ENCODE data around the gene KDM4C. TPM values are rescaled to one million over a fixed set of nuclear protein-coding genes. Genes with fewer than 3 reads are reported as not detected.

Gene KDM4C
- total and polyA plus RNA-seq, 2 donors (not counting 1 experiment from before 2014, with no cell fraction given): 49.7 to 141 TPM

DNA sequence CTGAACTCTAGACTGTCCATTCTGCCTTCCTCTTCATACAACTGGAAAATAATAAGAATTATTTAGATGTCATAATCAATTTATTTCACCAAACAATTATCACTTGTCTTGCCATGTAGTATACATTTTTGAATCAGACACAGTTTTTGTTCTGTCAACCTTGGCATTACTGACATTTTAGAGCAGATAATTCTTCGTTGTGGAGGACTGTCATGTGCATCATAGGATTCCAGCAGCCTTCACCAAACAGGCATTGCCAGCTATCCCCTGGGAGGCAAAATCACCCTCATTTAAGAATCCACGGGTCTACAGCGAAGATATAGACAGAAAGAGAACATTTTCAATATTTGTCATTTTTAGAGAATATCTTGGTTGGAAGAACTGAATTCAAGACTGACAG, 293.9 kb downstream of the KDM4C start:
- no peak overlapping the region for H3K4me3 ChIP-seq (ENCODE audit: control extremely low read depth in 1 of 5, extremely low read depth in 1 of 5, insufficient read depth in 1 of 5, low read depth in 2 of 5, low read length in 4 of 5)
- intact Hi-C loops (cut with micrococcal nuclease): loop anchor here (5.0 kb wide), 1 partner anchor 486 kb away; no protein-coding TSS in a partner anchor
- Mint-ChIP-seq H3K9me3 (ENCODE audit: insufficient read depth) (no peaks in the 10 kb centered on the region), H3K27ac (no peak overlapping the region), H3K4me1 (peaks cover 3% of the 10 kb centered on the region), H3K27me3 (no peaks in the 10 kb centered on the region), H3K4me3 (no peak overlapping the region)
- no peak overlapping the region for H2AFZ ChIP-seq (ENCODE audit: insufficient read depth, low read depth, low read length, poor library complexity, severe bottlenecking)
- TF ChIP-seq, protein P1, sequence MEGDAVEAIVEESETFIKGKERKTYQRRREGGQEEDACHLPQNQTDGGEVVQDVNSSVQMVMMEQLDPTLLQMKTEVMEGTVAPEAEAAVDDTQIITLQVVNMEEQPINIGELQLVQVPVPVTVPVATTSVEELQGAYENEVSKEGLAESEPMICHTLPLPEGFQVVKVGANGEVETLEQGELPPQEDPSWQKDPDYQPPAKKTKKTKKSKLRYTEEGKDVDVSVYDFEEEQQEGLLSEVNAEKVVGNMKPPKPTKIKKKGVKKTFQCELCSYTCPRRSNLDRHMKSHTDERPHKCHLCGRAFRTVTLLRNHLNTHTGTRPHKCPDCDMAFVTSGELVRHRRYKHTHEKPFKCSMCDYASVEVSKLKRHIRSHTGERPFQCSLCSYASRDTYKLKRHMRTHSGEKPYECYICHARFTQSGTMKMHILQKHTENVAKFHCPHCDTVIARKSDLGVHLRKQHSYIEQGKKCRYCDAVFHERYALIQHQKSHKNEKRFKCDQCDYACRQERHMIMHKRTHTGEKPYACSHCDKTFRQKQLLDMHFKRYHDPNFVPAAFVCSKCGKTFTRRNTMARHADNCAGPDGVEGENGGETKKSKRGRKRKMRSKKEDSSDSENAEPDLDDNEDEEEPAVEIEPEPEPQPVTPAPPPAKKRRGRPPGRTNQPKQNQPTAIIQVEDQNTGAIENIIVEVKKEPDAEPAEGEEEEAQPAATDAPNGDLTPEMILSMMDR (IDR thresholded peaks at IDR 0.05): no peak
- no peak for TF ChIP-seq EZH2 (IDR thresholded peaks at IDR 0.05; ENCODE audit: borderline replicate concordance, insufficient read depth, low read depth, low read length, poor library complexity, severe bottlenecking)
- H3K27ac ChIP-seq (ENCODE audit: low read length in 2 of 2): no peak overlapping the region
- H3K9me3 ChIP-seq (ENCODE audit: control extremely low read depth in 1 of 3, control insufficient read depth in 2 of 3, insufficient read depth in 1 of 3, low read length in 2 of 3): no peaks in the 10 kb centered on the region
- POLR2A ChIA-PET: no interaction called here
- DNase-seq (no peak), ATAC-seq (ENCODE audit: low read depth) (no peak)
- H3K4me2 ChIP-seq (replicated peaks; ENCODE audit: low read depth, low read length, poor library complexity, severe bottlenecking): no peak overlapping the region
- no peaks in the 10 kb centered on the region for H3K27me3 ChIP-seq (replicated peaks in 1 of 4; ENCODE audit: control extremely low read depth in 1 of 4, control insufficient read depth in 3 of 4, insufficient read depth in 4 of 4, low read length in 3 of 4)
- H3K4me1 ChIP-seq (ENCODE audit: control insufficient read depth in 2 of 2, insufficient read depth in 2 of 2, low read length in 2 of 2): no peaks in the 10 kb centered on the region
- H4K20me1 ChIP-seq (ENCODE audit: control insufficient read depth, insufficient read depth, low read length, poor library complexity, severe bottlenecking): no peaks in the 10 kb centered on the region
- H3K79me2 ChIP-seq (ENCODE audit: control insufficient read depth, insufficient read depth, low read length): no peaks in the 10 kb centered on the region
- no peak overlapping the region for H3K9ac ChIP-seq (ENCODE audit: low read length)
- H3K36me3 ChIP-seq (replicated peaks in 1 of 2; ENCODE audit: control extremely low read depth in 1 of 2, control insufficient read depth in 1 of 2, extremely low read depth in 1 of 2, insufficient read depth in 2 of 2, low read length in 1 of 2): peaks cover 5 to 45% of the 10 kb centered on the region in 2 experiments
- CTCF ChIA-PET: interaction anchor here (1.2 to 2.2 kb wide), 2 partner anchors 13 to 225 kb away, joined by 4 to 9 read pairs; no protein-coding TSS in a partner anchor
- no CpG with 5 or more reads among the region's 3 CpGs for WGBS (ENCODE audit: insufficient coverage)

DNA sequence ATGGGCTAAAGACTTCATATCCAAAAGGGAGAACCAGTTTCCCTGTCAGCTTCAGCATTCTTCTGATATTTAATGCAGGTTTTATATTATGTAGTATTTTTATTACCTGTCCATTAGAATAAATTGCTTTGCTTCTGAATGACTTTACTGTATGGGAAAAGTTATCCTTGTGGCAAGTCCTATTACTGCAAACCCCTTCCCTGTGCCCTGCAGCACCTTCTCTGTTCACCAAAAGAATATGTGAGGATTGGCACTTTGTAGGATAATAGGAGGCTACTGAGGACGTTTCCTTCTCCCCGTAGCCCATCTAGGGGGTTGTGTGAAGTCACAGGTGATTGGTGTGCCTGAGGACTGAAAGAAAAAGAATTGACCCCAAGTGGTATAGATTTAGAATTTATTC, 296.1 kb downstream of the KDM4C start:
- ChIA-PET CTCF (interaction anchor here (1.3 kb wide), 1 partner anchor 17 kb away, joined by 3 read pairs; no protein-coding TSS in a partner anchor), POLR2A (no interaction called here)
- WGBS (ENCODE audit: insufficient coverage): no CpG with 5 or more reads among the region's 2 CpGs
- Histone ChIP-seq H3K79me2 (ENCODE audit: control insufficient read depth, insufficient read depth, low read length) (no peaks in the 10 kb centered on the region), H3K4me2 (replicated peaks; ENCODE audit: low read depth, low read length, poor library complexity, severe bottlenecking) (no peak overlapping the region), H3K4me1 (ENCODE audit: control insufficient read depth in 2 of 2, insufficient read depth in 2 of 2, low read length in 2 of 2) (no peaks in the 10 kb centered on the region), H3K27me3 (replicated peaks in 1 of 4; ENCODE audit: control extremely low read depth in 1 of 4, control insufficient read depth in 3 of 4, insufficient read depth in 4 of 4, low read length in 3 of 4) (no peaks in the 10 kb centered on the region), H3K9me3 (ENCODE audit: control extremely low read depth in 1 of 3, control insufficient read depth in 2 of 3, insufficient read depth in 1 of 3, low read length in 2 of 3) (no peaks in the 10 kb centered on the region), H4K20me1 (ENCODE audit: control insufficient read depth, insufficient read depth, low read length, poor library complexity, severe bottlenecking) (no peaks in the 10 kb centered on the region), H2AFZ (ENCODE audit: insufficient read depth, low read depth, low read length, poor library complexity, severe bottlenecking) (no peak overlapping the region), H3K27ac (ENCODE audit: low read length in 2 of 2) (no peak overlapping the region), H3K9ac (ENCODE audit: low read length) (no peak overlapping the region), H3K4me3 (ENCODE audit: control extremely low read depth in 1 of 5, extremely low read depth in 1 of 5, insufficient read depth in 1 of 5, low read depth in 2 of 5, low read length in 4 of 5) (no peak overlapping the region), H3K36me3 (replicated peaks in 1 of 2; ENCODE audit: control extremely low read depth in 1 of 2, control insufficient read depth in 1 of 2, extremely low read depth in 1 of 2, insufficient read depth in 2 of 2, low read length in 1 of 2) (peaks cover 5 to 29% of the 10 kb centered on the region in 2 experiments)
- Mint-ChIP-seq H3K27ac (no peak overlapping the region), H3K27me3 (no peaks in the 10 kb centered on the region), H3K4me3 (no peak overlapping the region), H3K9me3 (ENCODE audit: insufficient read depth) (no peaks in the 10 kb centered on the region), H3K4me1 (peaks cover 3% of the 10 kb centered on the region)
- no peak for DNase-seq
- TF ChIP-seq, protein P1 (IDR thresholded peaks at IDR 0.05): no peak
- no peak for TF ChIP-seq EZH2 (IDR thresholded peaks at IDR 0.05; ENCODE audit: borderline replicate concordance, insufficient read depth, low read depth, low read length, poor library complexity, severe bottlenecking)
- intact Hi-C loops (cut with micrococcal nuclease): loop anchor here (5.0 kb wide), 1 partner anchor 483 kb away; no protein-coding TSS in a partner anchor
- no peak for ATAC-seq (ENCODE audit: low read depth)
